Bronchial epithelial cell (primary cell): ENCODE results near the gene TMEM82. TPM values are rescaled to one million over a fixed set of nuclear protein-coding genes. Genes with fewer than 3 reads are reported as not detected.

ENCODE experiments used
- DNase-seq: peaks from one replicate; pipeline ENCODE4 v3.0.0-alpha.2; 2010; ENCODE audit warnings: low read depth
- FAIRE-seq: peaks from 2 replicates; lab custom pipeline; 2011; peaks lifted over from hg19 to GRCh38; lab: Jason Lieb, UNC
- H3K27me3 ChIP-seq: 2 replicates; pipeline ENCODE4 v1.5.1; 2011; ENCODE audit warnings: low read length; ENCODE audit not compliant: control insufficient read depth, insufficient read depth
- H3K36me3 ChIP-seq: 2 replicates; pipeline ENCODE4 v1.5.1; 2011; ENCODE audit warnings: low read length; ENCODE audit not compliant: control insufficient read depth, insufficient read depth
- H3K4me3 ChIP-seq: 2 replicates; pipeline ENCODE4 v1.5.1; 2011; ENCODE audit warnings: mild to moderate bottlenecking, low read depth, low read length, control low read depth
- CTCF ChIP-seq: IDR thresholded peaks from 2 replicates; pipeline ENCODE4 v1.5.1; 2011; ENCODE audit warnings: mild to moderate bottlenecking, moderate library complexity, low read length, control low read depth, inconsistent platforms; ENCODE audit not compliant: insufficient read depth, severe bottlenecking
- total RNA-seq: library from RNA; depleted of rRNA; stranded (reverse); fragments of >200 nt; gene quantifications from 2 replicates; pipeline ENCODE4 v1.2.1, GENCODE V29; 2014

Gene TMEM82
- total RNA-seq, 1 donor from 2014 or later = not detected

DNA sequence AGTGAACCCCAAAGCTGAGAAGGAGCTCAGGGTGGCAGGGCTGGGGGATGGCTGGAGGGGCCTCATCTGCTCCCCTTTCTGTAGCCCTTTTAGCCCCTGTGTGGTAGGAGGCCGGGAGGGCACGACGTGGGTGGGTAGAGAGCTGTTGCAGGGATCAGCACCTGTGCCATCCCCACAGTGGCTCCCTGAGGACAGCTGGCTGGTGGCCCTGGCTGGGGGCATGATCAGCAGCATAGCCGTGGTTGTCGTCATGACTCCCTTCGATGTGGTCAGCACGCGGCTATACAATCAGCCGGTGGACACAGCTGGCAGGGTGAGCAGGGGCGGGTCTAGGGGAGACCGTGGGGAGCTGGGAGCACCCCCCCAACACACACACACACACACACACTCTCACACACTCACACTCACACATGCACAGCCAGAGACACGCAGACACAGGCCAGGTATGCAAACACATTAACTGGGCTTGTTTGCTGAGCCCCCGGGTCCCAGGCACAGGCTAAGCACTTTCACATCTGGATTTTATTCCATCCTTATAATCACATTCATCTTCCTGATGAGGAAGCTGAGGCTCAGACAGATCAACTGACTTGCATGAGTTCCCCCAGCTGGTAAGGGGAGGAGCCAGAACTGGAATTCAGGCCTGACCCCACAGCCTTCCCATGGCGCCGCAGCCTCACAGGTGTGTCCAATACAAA lies 3.7 kb upstream of the TMEM82 start:
- no peaks in the 10 kb centered on the region for H3K27me3 ChIP-seq
- no peak overlapping the region for H3K4me3 ChIP-seq
- H3K36me3 ChIP-seq = peaks cover 2% of the 10 kb centered on the region
- FAIRE-seq (no peak), DNase-seq (no peak)
- TF ChIP-seq CTCF = no peak

GRCh38 chr1:15739259-15739658 lies 3.0 kb upstream of the TMEM82 start:
- no peaks in the 10 kb centered on the region for H3K27me3 ChIP-seq
- no peak for DNase-seq
- no peak overlapping the region for H3K4me3 ChIP-seq
- no peak for FAIRE-seq
- H3K36me3 ChIP-seq = peaks cover 2% of the 10 kb centered on the region
- no peak for TF ChIP-seq CTCF

GRCh38 chr1:15739745-15740144 lies 2.6 kb upstream of the TMEM82 start:
- Histone ChIP-seq H3K27me3 (no peaks in the 10 kb centered on the region), H3K36me3 (peaks cover 1% of the 10 kb centered on the region), H3K4me3 (no peak overlapping the region)
- DNase-seq (no peak), FAIRE-seq (no peak)
- TF ChIP-seq CTCF = no peak

- Histone ChIP-seq H3K27me3 (no peaks in the 10 kb centered on the region), H3K36me3 (no peaks in the 10 kb centered on the region), H3K4me3 (no peak overlapping the region)
- FAIRE-seq = no peak
- peak; percentile 62 for DNase-seq
- TF ChIP-seq CTCF = peak; percentile 95
Observed at GRCh38 chr1:15740924-15741850, 1.1 kb upstream of the TMEM82 start.

GRCh38 chr1:15744122-15744679 lies 1.9 kb downstream of the TMEM82 start:
- no peaks in the 10 kb centered on the region for H3K27me3 ChIP-seq
- no peak overlapping the region for H3K4me3 ChIP-seq
- no peaks in the 10 kb centered on the region for H3K36me3 ChIP-seq
- DNase-seq = no peak
- no peak for TF ChIP-seq CTCF
- no peak for FAIRE-seq
